HG03103 (cell line): Measurements from ENCODE around the gene C2orf42.
"Not testable (repeated sequence)": the region's sequence is repeated elsewhere in the genome, so short reads cannot be mapped to it uniquely, and the experiment has no call there.

Experiments used
- ATAC-seq: cut with Tn5 transposase; IDR thresholded peaks from one replicate; pipeline ENCODE4 v1.9.1; 2021; ENCODE audit warnings: low read depth; ENCODE audit not compliant: unreplicated experiment

Gene C2orf42

DNA sequence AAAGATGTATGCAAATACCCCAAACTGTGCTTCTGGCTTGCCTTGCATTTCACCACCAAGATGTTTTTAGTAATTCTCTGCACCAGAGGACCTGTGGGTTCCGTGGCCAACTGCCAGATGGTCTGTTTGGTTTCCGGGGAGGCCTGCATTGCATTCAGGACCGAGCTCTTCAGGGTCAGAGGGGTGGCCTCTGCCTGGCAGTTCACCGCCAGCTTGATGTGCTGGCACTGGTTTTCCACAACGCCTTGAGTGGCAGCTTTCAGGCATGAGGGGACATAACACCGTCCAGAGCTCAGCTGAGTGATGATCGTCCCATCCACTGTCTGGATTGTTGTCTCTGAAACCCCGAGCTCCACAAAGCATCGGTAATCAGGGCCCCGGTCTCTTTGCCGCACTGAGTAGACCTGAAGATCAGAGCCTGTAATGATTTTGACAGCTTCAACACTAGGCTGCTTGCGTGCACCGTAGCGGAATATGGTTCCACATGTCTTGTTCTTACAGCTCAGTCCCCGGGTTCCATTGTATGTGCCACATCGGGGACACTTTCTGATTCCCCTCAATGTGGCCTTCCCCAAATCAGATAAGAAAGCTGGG, 9.4 kb downstream of the C2orf42 start:
- peak; percentile 55 for ATAC-seq

DNA sequence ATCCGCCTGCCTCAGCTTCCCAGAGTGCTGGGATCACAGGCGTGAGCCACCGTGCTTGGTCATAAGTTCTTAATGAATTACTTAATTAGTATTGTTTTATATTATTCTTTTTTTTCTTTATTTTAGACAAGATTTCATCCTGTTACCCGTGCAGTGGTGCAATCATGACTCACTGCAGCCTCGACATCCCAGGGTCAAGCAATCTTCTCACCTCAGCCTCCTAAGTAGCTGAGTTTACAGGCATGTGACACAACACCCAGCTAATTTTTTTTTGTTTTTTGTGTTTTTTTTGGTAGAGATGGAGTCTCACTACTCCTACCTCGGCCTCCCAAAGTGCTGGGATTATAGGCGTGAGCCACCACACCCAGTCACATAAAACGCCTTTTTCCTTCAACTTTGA, 17.3 kb downstream of the C2orf42 start:
- no peak for ATAC-seq

DNA sequence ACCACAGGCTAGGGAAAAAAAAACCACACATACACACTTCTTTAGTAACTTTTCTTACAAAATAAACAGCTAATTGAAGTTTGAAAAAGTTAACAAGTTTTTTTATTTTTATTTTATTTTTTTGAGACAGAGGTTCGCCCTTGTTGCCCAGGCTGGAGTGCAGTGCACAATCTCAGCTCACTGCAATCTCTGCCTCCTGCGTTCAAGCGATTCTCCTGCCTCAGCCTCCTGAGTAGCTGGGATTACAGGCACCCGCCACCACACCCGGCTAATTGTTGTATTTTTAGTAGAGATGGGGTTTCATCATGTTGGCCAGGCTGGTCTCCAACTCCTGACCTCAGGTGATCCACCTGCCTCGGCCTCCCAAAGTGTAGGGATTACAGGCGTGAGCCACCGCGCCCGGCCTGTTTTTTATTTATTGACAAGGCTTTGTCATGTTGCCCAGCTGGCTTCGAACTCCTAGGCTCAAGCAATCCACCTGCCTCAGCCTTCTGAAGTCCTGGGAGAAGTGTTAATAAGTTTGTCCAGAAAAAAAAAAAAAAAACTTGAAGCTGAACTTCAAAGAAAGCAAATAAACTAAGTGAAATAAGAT, 21.1 kb downstream of the C2orf42 start:
- ATAC-seq, result not testable (repeated sequence)

DNA sequence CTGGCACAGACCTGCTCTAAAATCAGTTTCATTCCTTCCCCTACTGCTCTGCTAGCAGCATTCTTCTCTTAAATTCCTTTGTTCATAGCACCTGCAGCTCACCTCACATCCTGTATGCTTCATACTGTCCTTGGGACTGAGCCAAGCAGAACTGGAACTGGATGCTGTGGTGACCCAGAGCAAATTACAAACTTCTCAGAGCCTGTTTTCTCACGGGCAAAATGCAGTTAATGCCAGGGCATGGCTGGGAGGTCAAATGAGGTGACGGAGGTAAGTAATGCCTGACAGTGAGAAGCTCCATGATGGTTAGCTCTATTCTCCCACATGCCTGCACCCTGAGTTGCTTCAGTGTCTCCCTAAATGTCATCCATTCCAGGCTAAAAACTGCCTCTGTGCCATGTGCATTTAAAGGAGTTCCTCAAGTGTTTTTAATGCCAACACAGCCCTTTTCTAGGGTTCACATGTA, 29.7 kb downstream of the C2orf42 start:
- ATAC-seq, result peak; percentile 94

DNA sequence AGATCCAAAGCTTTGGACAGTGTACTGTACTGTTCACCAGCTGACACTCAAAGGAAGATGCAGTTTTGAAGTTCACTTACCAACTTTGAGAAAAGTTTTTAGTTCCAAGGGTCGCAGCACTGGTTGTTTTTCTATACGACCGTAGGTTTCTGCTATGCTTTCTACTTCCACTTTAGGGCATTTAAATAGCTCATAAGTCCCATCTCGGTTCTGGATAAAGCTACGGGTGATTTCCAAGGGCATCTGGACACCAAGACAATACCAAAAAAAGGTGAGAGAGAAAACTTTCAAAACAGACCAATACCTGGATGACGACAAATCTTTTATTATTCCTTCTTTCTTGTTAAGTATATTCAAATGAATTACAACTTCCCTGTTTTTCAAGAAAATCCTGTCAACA, 30.3 kb downstream of the C2orf42 start:
- no peak for ATAC-seq

DNA sequence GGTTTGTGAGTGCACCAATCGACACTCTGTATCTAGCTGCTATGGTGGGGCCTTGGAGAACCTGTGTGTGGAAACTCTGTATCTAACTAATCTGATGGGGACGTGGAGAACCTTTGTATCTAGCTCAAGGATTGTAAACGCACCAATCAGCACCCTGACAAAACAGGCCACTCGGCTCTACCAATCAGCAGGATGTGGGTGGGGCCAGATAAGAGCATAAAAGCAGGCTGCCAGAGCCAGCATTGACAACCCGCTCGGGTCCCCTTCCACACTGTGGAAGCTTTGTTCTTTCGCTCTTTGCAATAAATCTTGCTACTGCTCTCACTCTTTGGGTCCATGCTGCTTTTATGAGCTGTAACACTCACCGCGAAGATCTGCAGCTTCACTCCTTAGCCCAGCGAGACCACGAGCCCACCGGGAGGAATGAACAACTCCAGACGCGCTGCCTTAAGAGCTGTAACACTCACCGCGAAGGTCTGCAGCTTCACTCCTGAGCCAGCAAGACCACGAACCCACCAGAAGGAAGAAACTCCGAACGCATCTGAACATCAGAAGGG, 41.6 kb downstream of the C2orf42 start:
- not testable (repeated sequence) for ATAC-seq

DNA sequence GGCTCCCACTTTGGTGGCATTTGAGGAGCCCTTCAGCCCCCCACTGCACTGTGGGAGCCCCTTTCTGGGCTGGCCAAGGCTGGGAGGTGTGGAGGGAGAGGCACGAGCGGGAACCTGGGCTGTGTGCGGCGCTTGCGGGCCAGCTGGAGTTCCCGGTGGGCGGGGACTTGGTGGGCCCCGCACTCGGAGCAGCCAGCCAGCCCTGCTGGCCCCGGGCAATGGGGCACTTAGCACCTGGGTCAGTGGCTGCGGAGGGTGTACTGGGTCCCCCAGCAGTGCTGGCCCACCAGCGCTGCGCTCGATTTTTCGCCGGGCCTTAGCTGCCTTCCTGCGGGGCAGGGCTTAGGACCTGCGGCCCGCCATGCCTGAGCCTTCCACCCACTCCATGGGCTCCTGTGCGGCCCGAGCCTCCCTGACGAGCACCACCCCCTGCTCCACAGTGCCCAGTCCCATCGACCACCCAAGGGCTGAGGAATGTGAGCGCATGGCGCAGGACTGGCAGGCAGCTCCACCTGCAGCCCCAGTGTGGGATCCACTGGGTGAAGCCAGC, 42.5 kb downstream of the C2orf42 start:
- ATAC-seq, result not testable (repeated sequence)

DNA sequence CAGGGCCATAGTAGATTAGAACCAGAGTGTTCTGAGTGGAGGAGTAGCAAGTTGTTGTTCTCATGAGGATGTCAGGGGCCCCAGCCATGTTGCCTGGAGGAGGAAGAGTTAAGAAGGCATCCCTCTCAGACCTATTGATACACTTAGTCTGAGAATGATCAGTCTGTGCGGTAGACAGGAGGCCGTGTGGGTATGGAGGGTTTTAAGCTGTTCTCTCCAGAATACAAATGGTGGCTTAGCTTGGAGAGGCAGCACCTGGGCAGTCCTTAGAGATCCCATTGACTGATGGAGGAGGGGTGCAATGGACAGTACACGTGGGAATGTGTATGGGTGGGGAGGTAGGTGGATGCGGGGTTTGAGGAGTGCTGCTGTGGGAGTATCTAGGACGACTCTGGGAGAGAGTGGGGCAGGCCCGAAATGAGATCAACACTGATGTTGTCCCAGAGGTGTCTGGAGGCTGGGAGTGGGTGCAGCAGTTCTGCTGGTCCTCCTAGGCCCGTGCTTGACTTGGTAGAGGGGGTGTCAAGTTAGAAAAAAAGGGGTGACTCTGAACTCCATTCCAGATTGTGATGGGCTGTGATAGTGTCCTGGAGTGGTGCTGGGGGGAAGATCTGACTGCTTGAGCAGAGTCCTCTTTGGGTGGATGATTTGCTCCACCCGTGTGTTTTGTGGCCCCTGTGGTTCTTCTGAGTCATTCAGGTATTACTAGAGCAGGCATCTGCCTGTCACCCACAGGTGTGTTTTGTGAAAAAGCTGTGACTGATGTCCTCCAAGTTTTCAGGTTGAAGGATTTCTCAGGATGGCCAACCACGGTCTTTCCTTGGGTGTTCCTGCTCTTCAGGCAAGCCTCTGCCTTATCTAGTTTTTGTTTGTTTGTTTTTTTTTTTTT, 44.7 kb downstream of the C2orf42 start:
- no peak for ATAC-seq

DNA sequence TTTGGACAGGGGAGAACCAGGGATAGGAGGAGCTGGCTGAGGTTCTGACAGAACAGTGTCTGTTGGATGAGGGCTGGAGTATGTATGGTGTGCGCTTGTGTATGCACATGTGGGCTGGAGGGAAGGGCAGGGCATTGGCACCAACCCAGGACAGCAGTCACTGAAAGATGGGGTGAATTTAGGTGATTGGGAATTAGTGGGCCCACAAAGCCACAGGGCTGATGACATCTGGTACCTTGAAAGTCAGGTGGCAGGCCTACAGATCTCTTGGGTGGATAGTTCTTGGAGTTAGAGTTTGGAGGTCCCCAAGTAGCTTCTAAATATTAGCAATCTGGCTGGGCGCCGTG, 45.7 kb downstream of the C2orf42 start:
- ATAC-seq, result no peak

DNA sequence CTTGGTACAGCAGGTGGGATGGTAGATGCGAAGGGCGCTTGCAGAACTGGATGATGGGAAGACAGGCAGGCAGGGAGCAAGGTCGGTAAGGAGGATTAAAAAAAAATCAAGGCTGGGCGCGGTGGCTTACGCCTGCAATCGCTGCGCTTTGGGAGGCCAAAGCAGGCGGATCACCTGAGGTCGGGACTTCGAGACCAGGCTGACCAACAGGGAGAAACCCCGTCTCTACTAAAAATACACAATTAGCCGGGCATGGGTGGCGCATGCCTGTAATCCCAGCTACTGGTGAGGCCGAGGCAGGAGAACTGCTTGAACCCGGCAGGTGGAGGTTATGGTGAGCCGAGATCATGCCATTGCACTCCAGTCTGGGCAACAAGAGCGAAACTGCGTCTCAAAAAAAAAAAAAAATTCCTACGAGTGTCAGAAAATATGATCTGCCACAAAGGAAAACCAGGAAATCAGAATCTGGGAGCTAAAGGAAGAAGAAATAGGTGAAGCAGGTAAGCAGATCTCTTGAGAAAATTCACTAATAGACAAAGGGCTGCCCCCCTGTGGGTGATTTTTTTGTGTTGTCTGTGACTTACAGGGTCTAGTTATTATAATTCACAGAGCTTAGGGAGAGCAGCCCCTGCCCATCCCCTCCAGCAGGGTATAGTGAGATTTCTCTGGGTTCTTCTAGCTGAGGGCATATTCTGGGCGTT, 46.2 kb downstream of the C2orf42 start:
- no peak for ATAC-seq

DNA sequence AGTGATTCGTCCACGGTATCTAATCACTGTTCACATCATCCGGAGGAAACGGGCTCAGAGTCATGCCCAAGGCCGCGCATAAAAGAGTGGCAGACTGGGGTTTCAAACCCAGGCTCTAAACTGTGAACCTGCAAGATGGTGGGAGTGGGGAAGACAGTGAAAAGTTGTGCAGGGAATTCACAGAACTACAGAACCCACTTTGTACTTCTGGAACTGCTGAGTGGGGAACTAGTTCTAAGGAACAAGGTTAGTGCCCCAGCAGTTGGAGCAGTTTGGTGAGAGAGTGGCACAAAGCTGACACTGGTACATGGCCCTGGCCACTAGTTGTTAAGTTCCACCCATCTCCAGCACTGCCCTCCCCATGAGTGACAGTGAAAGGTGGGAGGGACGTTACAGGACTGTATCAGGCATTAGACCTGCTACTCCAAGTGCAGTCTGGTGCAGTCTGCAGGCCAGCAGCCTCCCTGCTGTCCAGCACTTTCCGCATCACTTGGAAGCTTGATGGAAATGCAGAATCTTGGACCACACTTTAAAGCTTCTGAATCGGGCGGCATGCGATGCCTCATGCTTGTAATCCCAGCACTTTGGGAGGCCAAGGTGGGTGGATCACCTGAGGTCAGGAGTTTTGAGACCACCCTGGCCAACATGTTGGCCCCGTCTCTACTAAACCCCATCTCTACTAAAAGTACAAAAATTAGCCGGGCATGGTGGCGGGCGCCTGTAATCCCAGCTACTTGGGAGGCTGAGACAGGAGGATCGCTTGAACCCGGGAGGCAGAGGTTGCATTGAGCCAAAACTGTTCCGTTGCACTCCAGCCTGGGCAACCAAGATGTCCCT, 47.3 kb downstream of the C2orf42 start:
- no peak for ATAC-seq

DNA sequence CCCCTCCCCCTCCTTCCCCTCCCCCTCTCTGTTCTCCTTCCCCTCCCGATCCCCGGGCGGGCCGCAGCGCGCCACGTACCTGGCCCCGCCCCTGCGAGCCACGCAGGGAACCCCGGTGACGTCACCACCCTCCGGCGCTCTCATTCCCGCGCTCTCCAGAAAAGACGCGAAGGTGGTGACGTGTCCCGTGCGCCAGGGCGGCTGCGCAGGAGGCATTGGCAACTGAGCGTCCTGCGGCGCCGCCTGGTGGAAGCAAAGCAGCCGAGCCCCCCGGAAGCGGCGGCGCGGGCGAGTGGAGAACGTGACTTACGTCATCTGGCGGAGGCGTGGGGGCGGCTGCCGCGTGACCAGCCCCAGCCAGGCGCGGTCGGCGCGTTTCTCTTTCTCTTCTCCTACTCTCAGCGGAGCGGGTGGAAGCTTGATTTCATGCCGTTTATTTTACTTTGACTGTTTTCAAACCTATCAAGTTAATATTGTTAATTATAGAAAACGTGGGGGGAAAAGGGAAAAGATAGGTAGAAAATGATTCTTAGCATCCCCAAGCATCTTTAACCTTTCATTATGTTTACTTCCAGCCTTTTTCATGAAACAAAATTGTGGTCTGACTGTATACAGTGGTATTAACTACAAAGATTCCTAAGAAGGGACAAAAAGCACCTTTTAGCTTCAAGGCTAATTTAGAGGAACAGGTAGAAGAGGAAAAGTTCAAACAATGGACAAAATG, 48.1 kb downstream of the C2orf42 start:
- ATAC-seq, result peak; percentile 53

DNA sequence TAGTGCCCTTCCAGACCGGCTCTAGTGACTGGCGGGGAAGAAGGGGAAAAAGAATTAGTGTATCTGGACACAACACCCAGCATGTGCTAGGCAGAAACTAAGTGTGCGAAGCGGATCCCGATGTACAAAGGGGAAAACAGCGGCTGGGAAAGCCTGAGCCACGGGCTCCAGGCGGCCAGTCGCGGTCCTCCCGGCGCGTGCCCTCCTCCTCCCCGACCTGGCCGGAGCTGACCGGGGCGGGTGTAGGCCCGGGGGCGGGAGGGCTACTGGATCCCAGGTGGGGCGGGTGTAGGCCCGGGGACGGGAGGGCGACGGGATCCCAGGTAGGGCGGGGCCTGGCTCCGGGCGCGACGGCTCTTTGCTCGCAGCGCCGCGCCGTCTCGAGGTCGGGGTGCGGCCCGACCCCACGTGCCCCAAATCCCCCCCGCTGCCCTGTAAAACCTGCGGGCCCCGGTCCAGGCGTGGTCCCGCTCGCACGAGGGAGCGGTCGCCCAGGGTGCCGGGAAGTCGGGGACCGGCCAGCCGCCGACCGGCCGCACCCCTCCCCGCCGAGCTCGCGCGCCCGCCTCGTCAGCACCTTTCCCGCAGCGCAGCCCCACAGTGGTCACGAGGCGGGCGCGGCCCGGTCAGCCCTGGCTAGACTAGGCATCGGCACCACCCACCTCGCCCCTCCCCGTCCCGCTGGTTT, 48.8 kb downstream of the C2orf42 start:
- ATAC-seq, result peak; percentile 35

DNA sequence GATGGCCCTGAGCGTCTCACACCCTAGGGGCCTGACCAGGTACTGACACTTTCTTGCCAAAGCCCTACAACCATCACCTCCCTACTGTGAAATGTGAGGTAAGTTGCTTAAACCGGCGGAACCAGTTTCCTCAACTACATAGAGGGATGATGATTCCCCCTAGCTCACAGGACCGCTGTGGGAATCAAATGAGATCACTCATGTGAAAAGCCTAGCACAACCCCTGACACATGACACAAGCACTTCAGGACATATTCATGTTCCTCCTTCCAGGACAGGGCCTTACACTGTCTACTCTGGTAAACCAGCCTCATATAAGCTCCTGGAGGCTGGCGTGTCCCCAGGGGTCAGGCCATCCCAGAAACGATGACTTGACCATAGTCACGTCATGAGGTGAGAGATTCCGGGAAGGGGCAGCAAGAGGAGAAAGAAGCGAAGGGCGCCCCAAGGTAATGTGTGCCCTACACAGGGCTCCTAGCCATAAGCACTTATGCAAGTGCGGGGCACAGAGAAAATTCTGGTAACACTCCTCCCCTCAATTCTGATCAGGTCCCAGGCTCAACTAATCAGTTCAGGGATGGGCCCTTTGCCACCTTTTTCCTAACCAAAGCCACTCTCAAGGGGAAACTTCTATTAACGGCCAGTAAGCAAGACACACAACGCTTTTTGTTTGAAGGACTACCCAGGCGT, 49.5 kb downstream of the C2orf42 start:
- peak; percentile 35 for ATAC-seq

DNA sequence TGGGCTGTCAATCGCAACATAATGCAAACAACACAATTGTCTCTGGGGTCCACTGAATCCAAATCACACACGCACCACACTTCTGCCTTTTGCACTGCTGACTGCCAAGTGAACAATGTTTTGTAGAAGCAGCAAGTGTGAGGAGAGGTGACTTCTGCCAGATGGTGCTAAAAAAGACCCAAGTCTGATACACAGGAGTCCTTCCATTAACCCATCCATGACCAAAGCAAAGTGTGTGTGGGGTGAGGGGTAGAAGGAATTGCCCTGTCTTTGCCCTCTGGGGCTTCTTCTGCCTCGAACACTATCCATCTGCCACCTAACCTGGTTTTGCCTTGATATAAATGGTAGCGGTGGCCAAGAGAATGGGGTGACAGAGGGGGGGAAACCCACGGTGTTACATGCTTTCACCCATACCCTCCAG, 50.0 kb downstream of the C2orf42 start:
- ATAC-seq, result no peak

DNA sequence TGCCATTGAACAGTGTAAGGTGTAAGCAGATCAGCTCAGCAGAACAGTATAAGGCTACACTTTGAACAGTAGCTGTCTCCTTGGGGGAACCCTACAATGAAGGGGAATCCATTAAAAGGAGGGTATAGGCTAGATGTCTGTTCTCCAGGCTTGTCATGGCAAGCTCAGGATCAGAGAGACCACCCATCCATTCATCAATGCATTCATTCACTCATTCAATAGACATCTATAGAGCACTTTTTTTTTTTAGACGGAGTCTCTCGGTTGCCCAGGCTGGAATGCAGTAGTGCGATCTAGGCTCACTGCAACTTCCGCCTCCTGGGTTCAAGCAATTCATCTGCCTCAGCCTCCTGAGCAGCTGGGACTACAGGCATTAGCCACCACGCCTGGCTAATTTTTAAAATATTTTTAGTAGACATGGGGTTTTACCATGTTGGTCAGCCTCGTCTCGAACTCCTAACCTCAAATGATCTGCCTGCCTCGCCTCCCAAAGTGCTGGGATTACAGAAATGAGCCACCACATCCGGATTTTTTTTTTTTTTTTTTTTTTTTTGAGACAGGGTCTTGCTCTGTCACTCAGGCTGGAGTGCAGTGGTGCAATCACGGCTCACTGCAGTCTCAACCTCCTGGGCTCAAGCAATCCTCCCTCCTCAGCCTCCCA, 56.4 kb downstream of the C2orf42 start:
- not testable (repeated sequence) for ATAC-seq
